ENCODE measurements around the gene UGT1A3.

UGT1A3 gene

GRCh38 chr2:233796254-233796653 lies 67.4 kb downstream of the UGT1A3 start:
- Histone ChIP-seq H3K9me3 (replicated peaks; ENCODE audit: insufficient read depth, low read length) (no peaks in the 10 kb centered on the region), H3K36me3 (replicated peaks; ENCODE audit: insufficient read depth, low read length) (no peaks in the 10 kb centered on the region)
- no peak for TF ChIP-seq EZH2 (optimal IDR thresholded peaks at IDR 0.05; ENCODE audit: low read depth, low read length)
- no peak for TF ChIP-seq EZH2phosphoT487 (IDR thresholded peaks at IDR 0.05; ENCODE audit: low read length)
- TF ChIP-seq CTCF (IDR thresholded peaks at IDR 0.05; ENCODE audit: low read length) = no peak

GRCh38 chr2:233798335-233799086 lies 69.7 kb downstream of the UGT1A3 start:
- Histone ChIP-seq H3F3A (ENCODE audit: insufficient read depth, low read length) (no peaks in the 10 kb centered on the region), H3K4me1 (ENCODE audit: low read length) (peaks cover 11% of the 10 kb centered on the region), H3K9ac (ENCODE audit: low read length) (no peak overlapping the region), H3K9me2 (replicated peaks; ENCODE audit: insufficient read depth, low read length) (no peaks in the 10 kb centered on the region), H3K27ac (ENCODE audit: low read length) (no peak overlapping the region), H3K36me3 (replicated peaks; ENCODE audit: insufficient read depth, low read length) (no peaks in the 10 kb centered on the region), H3K79me2 (ENCODE audit: low read length) (no peaks in the 10 kb centered on the region), H4K20me1 (ENCODE audit: insufficient read depth, low read length) (no peaks in the 10 kb centered on the region), H3K4me3 (ENCODE audit: low read length) (no peak overlapping the region), H2AFZ (ENCODE audit: low read length) (no peak overlapping the region), H3K4me2 (ENCODE audit: low read depth, low read length) (no peak overlapping the region), H3K9me3 (replicated peaks; ENCODE audit: insufficient read depth, low read length) (no peaks in the 10 kb centered on the region), H3K27me3 (replicated peaks; ENCODE audit: insufficient read depth, low read length) (no peaks in the 10 kb centered on the region)
- DNase-seq = no peak
- TF ChIP-seq EZH2phosphoT487 (IDR thresholded peaks at IDR 0.05; ENCODE audit: low read length) = no peak
- no peak for TF ChIP-seq EZH2 (optimal IDR thresholded peaks at IDR 0.05; ENCODE audit: low read depth, low read length)
- TF ChIP-seq CTCF (IDR thresholded peaks at IDR 0.05; ENCODE audit: low read length) = no peak

More at GRCh38 chr2:233796254-233796653, 67.4 kb downstream of the UGT1A3 start:
- H3F3A ChIP-seq (ENCODE audit: insufficient read depth, low read length) = no peaks in the 10 kb centered on the region
- no peak overlapping the region for H3K9ac ChIP-seq (ENCODE audit: low read length)
- no peak overlapping the region for H3K4me3 ChIP-seq (ENCODE audit: low read length)
- H3K4me1 ChIP-seq (ENCODE audit: low read length) = peaks cover 5% of the 10 kb centered on the region
- no peak overlapping the region for H3K27ac ChIP-seq (ENCODE audit: low read length)
- H3K27me3 ChIP-seq (replicated peaks; ENCODE audit: insufficient read depth, low read length) = no peaks in the 10 kb centered on the region
- H3K9me2 ChIP-seq (replicated peaks; ENCODE audit: insufficient read depth, low read length) = no peaks in the 10 kb centered on the region
- no peak overlapping the region for H2AFZ ChIP-seq (ENCODE audit: low read length)
- no peaks in the 10 kb centered on the region for H4K20me1 ChIP-seq (ENCODE audit: insufficient read depth, low read length)
- no peak overlapping the region for H3K4me2 ChIP-seq (ENCODE audit: low read depth, low read length)
- H3K79me2 ChIP-seq (ENCODE audit: low read length) = no peaks in the 10 kb centered on the region
- DNase-seq = no peak

GRCh38 chr2:233799087-233799665 lies 70.3 kb downstream of the UGT1A3 start:
- H3K9me3 ChIP-seq (replicated peaks; ENCODE audit: insufficient read depth, low read length) = no peaks in the 10 kb centered on the region
- H2AFZ ChIP-seq (ENCODE audit: low read length) = no peak overlapping the region
- peaks cover 11% of the 10 kb centered on the region for H3K4me1 ChIP-seq (ENCODE audit: low read length)
- no peaks in the 10 kb centered on the region for H3F3A ChIP-seq (ENCODE audit: insufficient read depth, low read length)
- TF ChIP-seq EZH2 (optimal IDR thresholded peaks at IDR 0.05; ENCODE audit: low read depth, low read length) (no peak), EZH2phosphoT487 (IDR thresholded peaks at IDR 0.05; ENCODE audit: low read length) (no peak), CTCF (IDR thresholded peaks at IDR 0.05; ENCODE audit: low read length) (no peak)
- H3K4me3 ChIP-seq (ENCODE audit: low read length) = no peak overlapping the region
- H3K27ac ChIP-seq (ENCODE audit: low read length) = no peak overlapping the region
- no peaks in the 10 kb centered on the region for H3K9me2 ChIP-seq (replicated peaks; ENCODE audit: insufficient read depth, low read length)
- H3K9ac ChIP-seq (ENCODE audit: low read length) = no peak overlapping the region
- H3K79me2 ChIP-seq (ENCODE audit: low read length) = no peaks in the 10 kb centered on the region
- no peak for DNase-seq
- H3K36me3 ChIP-seq (replicated peaks; ENCODE audit: insufficient read depth, low read length) = no peaks in the 10 kb centered on the region
- no peaks in the 10 kb centered on the region for H4K20me1 ChIP-seq (ENCODE audit: insufficient read depth, low read length)
- H3K4me2 ChIP-seq (ENCODE audit: low read depth, low read length) = no peak overlapping the region
- H3K27me3 ChIP-seq (replicated peaks; ENCODE audit: insufficient read depth, low read length) = no peaks in the 10 kb centered on the region

Measured in MM.1S (cell line).